Stomach smooth muscle (tissue), 2 donors: ENCODE data around the gene CCDC191.

Experiments
- H3K27ac ChIP-seq: one replicate; pipeline ENCODE4 v1.7.0; 2013; ENCODE audit warnings: mild to moderate bottlenecking, low read length, inconsistent platforms
- H3K27me3 ChIP-seq, 2 donors: one replicate each; pipeline ENCODE4 v1.7.0; 2013; ENCODE audit warnings: low read length in 2 of 2; ENCODE audit not compliant: insufficient read depth in 2 of 2, control insufficient read depth in 1 of 2
- H3K36me3 ChIP-seq, 2 donors: one replicate each; pipeline ENCODE4 v1.7.0; 2013; ENCODE audit warnings: low read length in 2 of 2; ENCODE audit not compliant: control insufficient read depth in 2 of 2, insufficient read depth in 2 of 2
- H3K4me1 ChIP-seq: one replicate; pipeline ENCODE4 v1.7.0; 2013; ENCODE audit warnings: low read length; ENCODE audit not compliant: control insufficient read depth, insufficient read depth
- H3K4me3 ChIP-seq, 2 donors: one replicate each; pipeline ENCODE4 v1.7.0; 2013; ENCODE audit warnings: low read length in 2 of 2
- H3K9ac ChIP-seq, 2 donors: one replicate each; pipeline ENCODE4 v1.7.0; 2013; ENCODE audit warnings: low read length in 2 of 2, mild to moderate bottlenecking in 1 of 2
- H3K9me3 ChIP-seq, 2 donors: one replicate each; pipeline ENCODE4 v1.7.0; 2013; ENCODE audit warnings: low read length in 2 of 2; ENCODE audit not compliant: control insufficient read depth in 2 of 2
- donor health status: healthy.
- donor health status: Pancreatic carcinoma.

The CCDC191 gene

DNA sequence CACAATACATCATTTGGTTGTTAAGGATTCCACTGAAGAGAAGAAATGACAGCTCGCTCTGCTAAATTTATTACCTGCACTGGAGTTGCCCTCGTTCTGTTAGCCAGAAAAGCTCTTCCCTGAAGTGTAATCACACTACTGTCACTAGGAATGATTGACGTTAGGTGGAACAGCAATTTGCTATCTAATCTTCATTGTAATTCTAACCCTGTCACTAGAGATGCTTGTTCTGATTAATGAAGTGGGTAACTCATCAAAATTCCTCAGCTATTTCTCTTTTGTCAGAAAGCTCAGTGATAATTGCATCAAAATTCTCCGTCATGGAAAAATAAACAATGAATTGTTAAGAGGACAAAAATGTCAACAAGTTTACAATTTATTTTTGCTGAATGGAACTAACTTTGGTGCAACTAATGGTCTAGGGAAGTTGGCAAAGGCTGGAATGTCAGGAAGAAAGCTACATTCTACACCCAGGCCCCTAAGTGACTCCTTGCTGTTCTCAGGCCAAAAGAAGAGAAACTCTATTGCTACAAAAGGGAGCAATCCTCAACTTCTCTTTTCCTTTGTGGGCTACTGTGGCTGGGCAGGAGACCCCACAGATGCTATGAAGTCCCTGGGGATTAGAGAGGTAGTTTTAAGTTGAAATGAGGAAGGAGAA is 34.1 kb downstream of the CCDC191 start:
- no peak overlapping the region for H3K9ac ChIP-seq
- no peaks in the 10 kb centered on the region for H3K27me3 ChIP-seq
- no peaks in the 10 kb centered on the region for H3K9me3 ChIP-seq
- H3K4me3 ChIP-seq, result no peak overlapping the region
- peaks cover 0 to 2% of the 10 kb centered on the region in 2 donors for H3K36me3 ChIP-seq
- H3K27ac ChIP-seq, result no peak overlapping the region
- no peaks in the 10 kb centered on the region for H3K4me1 ChIP-seq

GRCh38 chr3:114020907-114021306 is 35.4 kb downstream of the CCDC191 start:
- Histone ChIP-seq H3K4me3 (no peak overlapping the region), H3K4me1 (no peaks in the 10 kb centered on the region), H3K9me3 (no peaks in the 10 kb centered on the region), H3K36me3 (peaks cover 0 to 3% of the 10 kb centered on the region in 2 donors), H3K27me3 (no peaks in the 10 kb centered on the region), H3K9ac (no peak overlapping the region), H3K27ac (no peak overlapping the region)

DNA sequence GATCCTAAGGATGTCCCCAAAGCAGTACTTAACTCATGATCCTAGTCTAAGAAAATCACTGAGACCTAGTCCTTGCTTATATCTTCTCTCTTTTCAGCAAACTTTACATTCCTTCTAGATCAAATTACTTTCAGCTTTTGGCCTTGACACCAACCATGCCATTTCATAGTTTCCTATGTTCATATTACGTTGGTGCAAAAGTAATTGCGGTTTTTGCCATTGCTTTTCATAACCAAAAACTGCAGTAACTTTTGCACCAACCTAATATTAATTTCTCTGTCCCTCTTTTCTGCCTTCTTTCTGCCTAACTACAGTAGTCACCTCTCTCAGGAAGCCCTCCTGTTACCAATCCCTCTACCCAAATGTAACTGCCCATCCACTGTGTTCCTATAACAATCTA is 36.8 kb downstream of the CCDC191 start:
- H3K9ac ChIP-seq, result no peak overlapping the region
- peaks cover 0 to 3% of the 10 kb centered on the region in 2 donors for H3K36me3 ChIP-seq
- H3K4me1 ChIP-seq, result no peaks in the 10 kb centered on the region
- no peaks in the 10 kb centered on the region for H3K27me3 ChIP-seq
- no peak overlapping the region for H3K27ac ChIP-seq
- H3K9me3 ChIP-seq, result no peaks in the 10 kb centered on the region
- no peak overlapping the region for H3K4me3 ChIP-seq

DNA sequence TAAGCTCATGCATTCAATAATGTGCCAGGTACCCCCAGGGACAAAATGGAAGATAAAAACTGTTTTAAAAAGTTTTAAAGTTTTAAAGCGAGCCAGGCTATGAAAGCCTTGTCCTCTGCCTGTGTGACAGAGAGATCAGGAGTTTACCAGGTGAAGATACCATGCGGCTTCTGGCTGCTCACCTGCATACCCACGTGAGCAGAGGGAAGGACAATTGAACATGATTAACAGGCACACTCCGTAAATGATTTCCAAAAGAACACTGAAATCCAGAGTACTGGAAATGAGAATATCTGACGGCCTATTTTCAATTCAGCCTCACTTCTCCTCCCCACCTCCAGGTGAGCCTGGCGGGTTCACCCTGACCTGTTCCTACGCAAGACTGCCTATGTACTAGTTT is 42.1 kb downstream of the CCDC191 start:
- H3K36me3 ChIP-seq, result peaks cover 3% of the 10 kb centered on the region in 2 donors
- no peaks in the 10 kb centered on the region for H3K9me3 ChIP-seq
- H3K27ac ChIP-seq, result no peak overlapping the region
- H3K4me1 ChIP-seq, result no peaks in the 10 kb centered on the region
- no peak overlapping the region for H3K4me3 ChIP-seq
- H3K9ac ChIP-seq, result no peak overlapping the region
- no peaks in the 10 kb centered on the region for H3K27me3 ChIP-seq

GRCh38 chr3:114011059-114011797 is 45.1 kb downstream of the CCDC191 start:
- Histone ChIP-seq H3K4me3 (no peak overlapping the region), H3K9me3 (no peaks in the 10 kb centered on the region), H3K9ac (no peak overlapping the region), H3K27ac (no peak overlapping the region), H3K27me3 (no peaks in the 10 kb centered on the region), H3K4me1 (no peaks in the 10 kb centered on the region), H3K36me3 (peaks cover 0 to 3% of the 10 kb centered on the region in 2 donors)

DNA sequence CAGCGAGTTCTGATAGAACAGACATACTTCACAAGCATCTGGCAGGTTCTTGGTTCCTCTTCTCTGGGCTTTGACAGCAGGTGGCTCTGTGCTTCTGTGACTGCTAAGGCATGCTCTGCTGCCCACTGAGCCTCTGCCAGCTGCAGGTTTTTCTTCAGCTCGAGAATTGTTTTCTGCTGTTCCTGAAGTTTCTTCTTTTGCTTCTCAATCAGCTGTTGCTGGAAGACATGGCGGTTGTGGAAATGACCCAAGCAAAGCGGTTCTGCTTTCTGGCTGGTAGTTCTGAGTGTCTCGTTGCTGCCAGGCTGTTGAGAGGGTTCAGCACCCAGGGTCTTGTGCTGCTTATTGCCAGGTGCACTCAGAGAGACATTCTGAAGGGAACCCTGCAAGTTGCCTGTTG is 50.8 kb downstream of the CCDC191 start:
- peaks cover 10 to 19% of the 10 kb centered on the region in 2 donors for H3K36me3 ChIP-seq
- no peak overlapping the region for H3K27ac ChIP-seq
- H3K4me1 ChIP-seq, result no peaks in the 10 kb centered on the region
- H3K27me3 ChIP-seq, result no peaks in the 10 kb centered on the region
- H3K4me3 ChIP-seq, result no peak overlapping the region
- H3K9me3 ChIP-seq, result no peaks in the 10 kb centered on the region
- H3K9ac ChIP-seq, result no peak overlapping the region

- no peaks in the 10 kb centered on the region for H3K4me1 ChIP-seq
- H3K4me3 ChIP-seq, result no peak overlapping the region
- no peaks in the 10 kb centered on the region for H3K9me3 ChIP-seq
- H3K36me3 ChIP-seq, result peaks cover 3 to 11% of the 10 kb centered on the region in 2 donors
- H3K27ac ChIP-seq, result no peak overlapping the region
- no peaks in the 10 kb centered on the region for H3K27me3 ChIP-seq
- no peak overlapping the region for H3K9ac ChIP-seq
Measured at GRCh38 chr3:113985541-113985940, 70.8 kb downstream of the CCDC191 start.

GRCh38 chr3:113983544-113983943 is 72.8 kb downstream of the CCDC191 start:
- Histone ChIP-seq H3K36me3 (peaks cover 6 to 25% of the 10 kb centered on the region in 2 donors), H3K27ac (no peak overlapping the region), H3K4me3 (no peak overlapping the region), H3K27me3 (no peaks in the 10 kb centered on the region), H3K9me3 (no peaks in the 10 kb centered on the region), H3K9ac (no peak overlapping the region), H3K4me1 (no peaks in the 10 kb centered on the region)

GRCh38 chr3:113981803-113982202 is 74.5 kb downstream of the CCDC191 start:
- Histone ChIP-seq H3K9me3 (no peaks in the 10 kb centered on the region), H3K4me3 (no peak overlapping the region), H3K9ac (no peak overlapping the region), H3K4me1 (no peaks in the 10 kb centered on the region), H3K27ac (no peak overlapping the region), H3K36me3 (peaks cover 12 to 36% of the 10 kb centered on the region in 2 donors), H3K27me3 (no peaks in the 10 kb centered on the region)

DNA sequence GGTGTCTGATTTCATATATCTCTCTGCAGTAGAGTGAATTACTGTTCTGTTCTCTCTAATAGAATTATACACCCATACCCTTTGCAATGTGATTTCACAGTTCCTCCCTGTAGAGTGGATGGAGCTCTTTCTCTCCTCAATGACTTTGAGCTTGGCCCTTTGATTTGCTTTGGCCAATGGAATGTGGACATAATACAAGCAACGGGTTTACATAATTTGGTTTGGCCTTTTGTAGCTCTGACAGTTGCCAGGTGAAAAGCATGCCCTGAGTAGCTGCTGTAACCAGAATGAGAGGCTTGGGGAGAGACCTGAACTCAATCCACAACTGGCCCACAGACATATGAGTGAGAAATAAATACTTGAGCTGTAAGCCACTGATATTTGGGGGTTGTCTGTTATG is 76.4 kb downstream of the CCDC191 start:
- Histone ChIP-seq H3K36me3 (peaks cover 9 to 36% of the 10 kb centered on the region in 2 donors), H3K27me3 (no peaks in the 10 kb centered on the region), H3K9me3 (no peaks in the 10 kb centered on the region), H3K4me1 (no peaks in the 10 kb centered on the region), H3K9ac (no peak overlapping the region), H3K27ac (no peak overlapping the region), H3K4me3 (no peak overlapping the region)

- Histone ChIP-seq H3K4me1 (no peaks in the 10 kb centered on the region), H3K36me3 (peaks cover 9 to 36% of the 10 kb centered on the region in 2 donors)
Measured at GRCh38 chr3:113977822-113978221, 78.5 kb downstream of the CCDC191 start.

More at GRCh38 chr3:113977822-113978221, 78.5 kb downstream of the CCDC191 start:
- H3K9ac ChIP-seq, result no peak overlapping the region
- no peak overlapping the region for H3K4me3 ChIP-seq
- H3K27ac ChIP-seq, result no peak overlapping the region
- H3K27me3 ChIP-seq, result no peaks in the 10 kb centered on the region
- no peaks in the 10 kb centered on the region for H3K9me3 ChIP-seq
